Mononuclear cell (primary cell): ENCODE results near the gene LMX1B. TPM values are rescaled to one million over a fixed set of nuclear protein-coding genes. Genes with fewer than 3 reads are reported as not detected.
"Not testable (repeated sequence)": the region's sequence is repeated elsewhere in the genome, so short reads cannot be mapped to it uniquely, and the experiment has no call there.

ENCODE experiments used
- H3K27me3 ChIP-seq: 2 replicates; pipeline ENCODE4 v1.6.0; 2011; ENCODE audit warnings: low read length, control low read depth; ENCODE audit not compliant: insufficient read depth
- H3K4me1 ChIP-seq: 2 replicates; pipeline ENCODE4 v1.5.1; 2011; ENCODE audit warnings: mild to moderate bottlenecking, low read length, control low read depth; ENCODE audit not compliant: insufficient read depth
- H3K4me3 ChIP-seq: 2 replicates; pipeline ENCODE4 v1.5.1; 2011; ENCODE audit warnings: mild to moderate bottlenecking, low read length, moderate library complexity
- H3K9me3 ChIP-seq: 2 replicates; pipeline ENCODE4 v1.5.1; 2011; ENCODE audit warnings: low read depth, mild to moderate bottlenecking, control low read depth, low read length
- total RNA-seq: library from RNA; depleted of rRNA; stranded (reverse); fragments of >200 nt; gene quantifications from one replicate; pipeline ENCODE4 v1.2.3, GENCODE V29; 2012

LMX1B gene
- total RNA-seq, 1 donor = not detected

DNA sequence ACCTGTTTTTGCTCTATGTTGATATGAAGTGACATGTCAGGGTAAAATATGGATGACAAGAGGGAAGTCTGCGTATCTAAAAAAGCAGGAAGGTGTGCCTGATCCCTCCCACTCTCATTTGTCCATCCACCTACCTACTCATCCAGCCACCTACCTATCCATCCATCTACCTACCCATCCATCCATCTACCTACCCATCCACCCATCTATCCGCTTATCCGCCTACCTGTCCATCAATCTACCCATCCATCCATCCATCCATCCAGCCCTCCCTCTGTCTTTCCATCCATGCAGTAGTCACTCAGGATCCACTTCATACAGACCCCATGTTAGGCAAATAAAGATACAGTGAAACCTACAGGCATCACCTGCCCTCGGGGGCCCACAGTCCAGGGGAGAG, 32.4 kb downstream of the LMX1B start:
- no peaks in the 10 kb centered on the region for H3K4me1 ChIP-seq
- H3K27me3 ChIP-seq = peaks cover 41% of the 10 kb centered on the region
- H3K4me3 ChIP-seq = no peak overlapping the region
- no peaks in the 10 kb centered on the region for H3K9me3 ChIP-seq

DNA sequence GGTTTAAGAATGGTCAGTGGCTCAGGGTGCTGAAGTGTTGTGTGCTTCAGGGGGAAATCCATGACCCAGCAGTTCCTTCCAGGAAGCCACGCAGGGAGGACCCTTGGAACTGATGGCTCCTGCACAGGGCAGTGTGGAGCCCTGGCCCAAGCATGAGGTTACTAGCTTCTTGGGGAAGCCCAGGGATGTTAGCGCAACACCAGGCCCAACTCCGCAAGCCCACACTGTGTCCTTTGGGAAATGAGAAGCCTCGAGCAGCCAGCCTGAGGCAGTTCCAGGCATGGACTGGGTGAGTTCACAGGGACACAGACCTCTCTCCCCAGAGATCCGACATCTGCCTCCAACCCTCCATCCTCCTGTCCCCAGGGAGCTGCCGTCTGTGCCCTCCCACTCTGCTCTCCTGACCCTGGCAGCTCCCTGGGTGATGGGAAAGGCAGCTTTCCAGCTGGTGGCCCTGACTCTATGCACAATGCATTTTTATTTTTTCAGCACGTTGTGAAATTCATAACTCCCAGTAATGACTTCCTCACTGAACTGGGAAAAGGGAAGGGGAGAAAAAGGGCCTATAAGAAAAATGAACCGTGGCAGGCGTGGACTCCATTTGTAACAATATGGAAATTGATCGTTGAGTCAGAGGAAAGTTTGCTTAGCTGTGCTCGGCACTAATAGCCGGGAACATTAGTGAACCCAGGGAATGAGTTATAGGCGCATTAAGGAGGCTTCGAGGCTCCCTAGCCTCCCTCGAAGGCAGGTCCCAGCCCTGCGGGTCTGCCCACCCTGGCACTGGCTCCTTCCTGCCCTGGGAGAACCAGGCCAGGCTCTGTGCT, 34.1 kb downstream of the LMX1B start:
- H3K4me1 ChIP-seq = no peaks in the 10 kb centered on the region
- H3K4me3 ChIP-seq = no peak overlapping the region
- peaks cover 49% of the 10 kb centered on the region for H3K27me3 ChIP-seq
- H3K9me3 ChIP-seq = no peaks in the 10 kb centered on the region

DNA sequence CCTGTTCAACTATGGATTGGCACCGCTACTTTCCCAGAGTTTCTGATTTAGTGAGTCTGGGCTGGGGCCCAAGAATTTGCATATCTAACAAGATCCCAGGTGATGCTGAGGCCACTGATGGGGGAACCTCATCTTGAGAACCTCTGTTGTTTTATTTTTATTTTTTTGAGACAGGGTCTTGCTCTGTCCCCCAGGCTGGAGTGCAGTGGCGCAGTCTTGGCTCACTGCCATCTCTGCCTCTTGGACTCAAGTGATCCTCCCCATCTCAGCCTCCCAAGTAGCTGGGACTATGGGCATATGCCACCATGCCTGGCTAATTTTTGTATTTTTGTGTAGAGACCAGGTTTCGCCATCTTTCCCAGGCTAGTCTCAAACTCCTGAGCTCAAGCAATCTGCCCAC, 35.7 kb downstream of the LMX1B start:
- no peaks in the 10 kb centered on the region for H3K4me1 ChIP-seq
- H3K9me3 ChIP-seq = no peaks in the 10 kb centered on the region
- H3K27me3 ChIP-seq = peaks cover 36% of the 10 kb centered on the region
- H3K4me3 ChIP-seq = no peak overlapping the region

DNA sequence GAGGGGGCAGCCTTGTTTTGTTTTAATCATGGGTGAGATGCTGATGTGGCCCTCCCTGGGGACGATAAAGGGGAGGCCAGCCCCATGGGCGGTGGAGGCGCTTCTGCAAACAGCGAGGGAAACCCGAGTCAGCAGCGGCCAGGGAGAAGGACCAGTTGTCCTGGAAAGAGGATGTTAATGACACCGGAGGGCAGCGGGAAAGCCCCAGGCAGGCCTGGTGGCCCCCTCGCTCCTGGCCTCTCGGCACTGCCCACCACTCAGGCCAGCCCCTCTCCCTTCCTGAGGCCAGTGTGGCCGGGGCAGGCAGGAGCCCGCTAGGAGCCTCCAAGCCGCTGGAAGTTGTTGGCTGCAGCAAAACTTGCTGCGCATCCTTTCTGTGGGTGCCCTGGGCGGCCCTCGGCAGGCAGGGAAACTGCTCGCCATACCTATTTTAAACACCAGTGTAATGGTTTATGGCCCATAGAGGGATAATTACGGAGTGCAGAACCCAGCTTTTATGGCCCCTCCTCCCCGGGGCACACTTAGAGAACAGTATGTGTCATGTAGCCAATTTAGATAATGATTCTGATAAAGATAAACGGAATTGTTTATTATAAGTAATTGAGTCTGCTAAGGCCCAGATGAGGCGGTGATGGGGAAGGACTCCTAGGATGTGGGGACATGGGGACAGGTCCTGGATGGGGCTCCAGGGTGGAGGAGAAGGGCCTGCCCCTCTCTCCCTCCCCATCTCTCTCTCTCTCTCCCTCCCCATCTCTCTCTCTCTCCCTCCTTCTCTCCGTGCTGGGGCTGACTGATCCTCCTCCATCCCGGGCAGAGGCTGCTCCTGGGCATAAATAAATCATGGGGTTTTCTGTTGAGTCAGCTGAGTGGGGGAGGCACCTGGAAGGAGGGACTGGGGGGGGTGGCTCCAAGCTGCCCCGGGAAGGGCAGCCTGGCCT, 36.9 kb downstream of the LMX1B start:
- peaks cover 35% of the 10 kb centered on the region for H3K27me3 ChIP-seq
- no peaks in the 10 kb centered on the region for H3K9me3 ChIP-seq
- H3K4me1 ChIP-seq = no peaks in the 10 kb centered on the region
- no peak overlapping the region for H3K4me3 ChIP-seq

DNA sequence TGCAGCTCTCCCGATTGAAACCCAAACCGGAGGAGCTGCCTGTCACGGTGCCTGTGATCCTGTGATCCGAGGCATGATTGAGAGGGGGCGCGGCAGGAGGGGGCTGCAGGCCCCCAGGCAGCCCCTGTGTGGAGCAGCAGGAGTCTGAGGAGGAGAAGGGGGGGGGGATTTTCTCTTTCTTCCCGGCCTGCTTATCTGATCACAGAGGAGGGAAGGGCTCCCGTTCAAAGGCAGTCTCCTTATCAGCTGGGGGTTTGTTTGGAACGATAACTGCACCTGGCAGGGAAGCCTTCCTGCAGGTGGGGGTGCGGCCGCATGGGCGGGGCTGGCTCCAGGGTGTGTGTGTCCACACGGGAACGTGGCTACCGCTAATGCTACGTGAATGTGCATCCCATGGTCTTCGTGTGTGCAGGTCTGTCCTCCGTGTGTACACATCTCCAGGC, 38.4 kb downstream of the LMX1B start:
- Histone ChIP-seq H3K4me1 (no peaks in the 10 kb centered on the region), H3K4me3 (no peak overlapping the region), H3K9me3 (no peaks in the 10 kb centered on the region), H3K27me3 (peaks cover 31% of the 10 kb centered on the region)

DNA sequence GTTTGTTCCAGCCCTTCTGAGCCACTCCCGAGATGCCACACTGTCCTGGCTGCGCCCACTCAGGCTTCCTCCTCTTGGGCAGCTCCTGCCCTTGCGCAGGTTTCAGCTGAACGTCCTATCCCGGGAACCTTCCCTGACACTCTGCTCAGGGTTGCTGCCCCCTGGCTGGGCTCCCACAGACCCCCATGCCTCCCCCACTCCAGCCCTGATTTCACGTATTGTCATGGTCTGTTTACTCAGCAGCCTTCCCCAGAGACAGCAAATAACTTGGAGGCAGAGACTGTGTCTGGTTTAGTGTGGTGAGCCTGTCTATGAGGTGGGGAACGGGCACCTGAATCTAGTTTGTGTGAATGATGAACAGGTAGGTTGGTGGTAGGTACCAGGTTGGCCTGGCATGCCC, 40.4 kb downstream of the LMX1B start:
- H3K4me3 ChIP-seq = no peak overlapping the region

DNA sequence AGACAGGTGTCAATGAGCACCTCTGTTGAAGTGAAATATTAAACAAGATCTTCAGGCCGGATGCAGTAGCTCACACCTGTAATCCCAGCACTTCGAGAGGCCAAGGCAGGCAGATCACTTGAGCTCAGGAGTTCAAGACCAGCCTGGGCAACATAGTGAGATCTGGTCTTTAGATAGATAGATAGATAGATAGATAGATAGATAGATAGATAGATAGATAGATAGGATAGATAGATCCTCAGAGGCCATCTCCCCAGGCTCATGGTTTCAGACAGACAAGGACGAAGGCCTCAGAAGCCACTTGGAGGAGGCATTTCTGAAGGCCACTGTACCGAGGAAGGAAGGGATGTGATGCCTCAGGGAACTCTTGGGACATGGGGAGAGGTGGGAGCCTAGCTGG, 42.5 kb downstream of the LMX1B start:
- peaks cover 13% of the 10 kb centered on the region for H3K27me3 ChIP-seq
- H3K4me1 ChIP-seq, H3K4me3 ChIP-seq, H3K9me3 ChIP-seq: not testable (repeated sequence)

More for the DNA sequence above, 40.4 kb downstream of the LMX1B start:
- H3K4me1 ChIP-seq = no peaks in the 10 kb centered on the region
- H3K27me3 ChIP-seq = peaks cover 26% of the 10 kb centered on the region
- no peaks in the 10 kb centered on the region for H3K9me3 ChIP-seq

DNA sequence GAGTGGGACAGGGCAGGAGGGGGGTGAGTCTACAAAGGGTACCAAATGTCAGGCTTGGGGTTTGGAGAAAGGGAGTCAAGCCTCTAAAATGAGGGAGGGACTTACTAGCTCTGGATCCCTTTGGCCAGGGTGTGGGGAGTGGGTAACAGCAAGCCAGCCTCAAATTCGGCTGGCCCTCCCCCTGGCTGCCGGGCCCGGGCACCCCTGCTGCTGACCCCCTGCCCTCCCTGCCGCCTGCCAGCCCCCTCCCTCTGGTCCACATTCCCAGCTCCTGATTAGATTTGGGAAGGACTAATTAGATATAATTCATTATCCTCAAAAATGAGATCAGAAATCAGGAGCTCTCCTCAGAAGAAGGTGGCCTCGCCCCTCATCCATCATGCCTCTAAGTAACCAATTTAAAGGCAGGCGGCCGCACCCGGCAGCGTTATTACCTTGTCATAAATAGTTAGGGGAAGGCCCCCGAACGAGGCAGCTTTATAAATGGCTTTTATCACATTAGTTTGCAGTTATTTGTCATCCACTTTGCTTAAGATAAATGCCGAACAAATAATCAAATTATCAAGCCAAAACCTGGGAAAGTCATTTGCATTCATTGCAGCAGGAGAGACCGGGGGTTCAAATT, 44.6 kb downstream of the LMX1B start:
- Histone ChIP-seq H3K27me3 (no peaks in the 10 kb centered on the region), H3K4me1 (no peaks in the 10 kb centered on the region), H3K9me3 (no peaks in the 10 kb centered on the region), H3K4me3 (no peak overlapping the region)

DNA sequence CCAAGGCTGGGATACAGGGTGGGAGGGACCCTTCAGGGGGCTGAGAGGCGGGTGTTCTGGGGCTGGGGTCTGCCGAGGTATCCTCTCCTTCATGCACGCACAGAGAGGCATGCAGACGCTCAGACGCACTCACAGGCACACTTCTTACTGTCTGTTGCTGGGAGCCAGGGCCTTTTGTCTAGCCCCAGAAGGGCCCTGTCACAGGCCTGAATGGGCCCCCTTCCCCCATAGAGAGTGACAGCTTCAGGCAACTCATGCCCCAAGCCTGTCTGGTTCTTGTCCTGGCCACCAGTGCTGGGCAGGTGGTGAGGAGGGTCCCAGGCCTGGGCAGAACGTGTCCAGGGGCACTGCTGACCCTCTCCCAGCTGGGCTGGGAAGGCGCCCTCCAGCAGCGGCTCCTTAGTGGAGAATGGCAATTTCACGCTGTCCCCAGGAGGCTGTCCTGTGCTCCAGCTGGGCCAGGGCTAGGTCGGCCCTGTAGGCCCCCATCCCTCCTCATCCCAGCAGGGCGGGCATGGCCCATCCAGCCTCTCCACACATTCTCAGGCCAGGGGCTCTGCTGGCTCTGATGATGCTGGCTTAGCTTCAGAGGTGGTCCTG, 45.3 kb downstream of the LMX1B start:
- no peak overlapping the region for H3K4me3 ChIP-seq
- H3K4me1 ChIP-seq = no peaks in the 10 kb centered on the region
- no peaks in the 10 kb centered on the region for H3K9me3 ChIP-seq
- peaks cover 4% of the 10 kb centered on the region for H3K27me3 ChIP-seq

DNA sequence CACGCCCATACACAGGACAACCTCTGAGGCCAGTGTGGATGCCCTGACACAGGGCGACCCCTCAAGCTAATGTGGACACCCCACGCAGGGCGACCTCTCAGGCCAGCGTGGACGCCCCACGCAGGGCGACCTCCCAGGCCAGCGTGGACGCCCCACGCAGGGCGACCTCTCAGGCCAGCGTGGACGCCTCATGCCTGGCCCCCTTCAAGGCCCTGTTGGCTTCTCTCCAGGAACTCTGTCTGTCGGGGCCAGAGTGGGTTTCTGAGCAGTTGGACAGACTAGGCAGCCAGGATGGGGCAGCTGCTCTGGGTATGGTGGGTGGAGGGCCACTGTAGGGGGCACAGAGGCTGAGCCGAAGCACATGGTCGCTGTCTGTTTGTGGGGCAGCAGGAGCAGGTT, 47.4 kb downstream of the LMX1B start:
- Histone ChIP-seq H3K9me3 (no peaks in the 10 kb centered on the region), H3K27me3 (peaks cover 12% of the 10 kb centered on the region), H3K4me3 (no peak overlapping the region), H3K4me1 (no peaks in the 10 kb centered on the region)

DNA sequence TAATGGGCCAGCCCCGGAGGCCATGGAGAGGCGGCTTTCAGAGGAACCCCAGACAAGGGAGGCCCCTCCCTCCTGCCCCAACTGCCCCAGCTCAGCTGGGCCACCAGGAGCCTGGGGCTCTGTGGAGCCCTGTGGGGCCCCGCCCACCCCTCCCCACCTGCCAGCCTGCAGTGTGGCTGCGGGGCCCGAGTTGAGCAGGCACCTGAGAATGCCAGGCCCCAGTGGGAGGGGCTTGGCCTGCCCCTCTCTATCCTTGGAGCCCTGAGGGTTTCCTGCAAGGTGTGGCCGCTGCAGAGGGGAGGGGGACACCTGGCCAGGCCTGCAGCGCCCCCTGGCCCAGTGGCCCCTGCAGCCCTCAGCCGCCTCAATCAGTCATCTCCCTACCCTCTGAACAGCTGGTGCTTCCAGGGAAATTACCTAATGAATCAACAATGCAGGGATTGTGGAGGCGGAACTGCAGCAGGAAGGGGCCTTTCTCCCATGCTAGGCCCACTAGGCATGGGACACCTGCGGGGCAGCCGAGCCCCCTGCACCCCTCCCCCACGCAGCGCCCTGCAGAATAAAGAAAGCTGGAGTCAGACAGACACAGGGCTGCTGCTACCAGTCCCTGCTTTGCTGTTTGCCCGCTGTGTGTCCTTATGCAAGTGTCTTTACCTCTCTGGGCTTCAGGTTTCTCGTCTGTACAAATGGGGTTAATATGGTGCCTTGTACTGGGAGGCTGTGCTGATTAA, 48.0 kb downstream of the LMX1B start:
- no peak overlapping the region for H3K4me3 ChIP-seq
- no peaks in the 10 kb centered on the region for H3K4me1 ChIP-seq
- H3K9me3 ChIP-seq = no peaks in the 10 kb centered on the region
- H3K27me3 ChIP-seq = peaks cover 12% of the 10 kb centered on the region

DNA sequence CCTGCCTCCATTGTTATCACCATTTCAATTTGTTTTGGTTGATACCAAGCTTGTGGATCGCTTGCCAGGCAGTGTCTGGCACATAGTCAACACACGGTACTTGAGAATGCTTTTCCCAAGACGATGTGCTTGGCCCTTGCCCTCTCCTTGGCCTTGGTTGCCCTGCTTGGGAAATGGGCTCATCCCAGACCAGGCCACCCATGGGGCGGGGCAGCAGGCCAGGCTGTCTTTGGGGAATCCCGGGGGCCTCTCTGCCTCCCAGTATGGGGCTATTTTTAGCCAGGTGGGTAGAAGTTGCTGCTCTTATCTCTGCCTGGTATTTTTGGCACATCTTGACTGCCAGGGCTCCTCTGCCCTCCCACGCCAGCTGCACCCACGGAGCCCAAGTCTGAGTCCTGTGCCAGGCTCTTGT, 49.9 kb downstream of the LMX1B start:
- H3K27me3 ChIP-seq = peaks cover 18% of the 10 kb centered on the region
- H3K9me3 ChIP-seq = no peaks in the 10 kb centered on the region
- no peak overlapping the region for H3K4me3 ChIP-seq
- H3K4me1 ChIP-seq = no peaks in the 10 kb centered on the region

DNA sequence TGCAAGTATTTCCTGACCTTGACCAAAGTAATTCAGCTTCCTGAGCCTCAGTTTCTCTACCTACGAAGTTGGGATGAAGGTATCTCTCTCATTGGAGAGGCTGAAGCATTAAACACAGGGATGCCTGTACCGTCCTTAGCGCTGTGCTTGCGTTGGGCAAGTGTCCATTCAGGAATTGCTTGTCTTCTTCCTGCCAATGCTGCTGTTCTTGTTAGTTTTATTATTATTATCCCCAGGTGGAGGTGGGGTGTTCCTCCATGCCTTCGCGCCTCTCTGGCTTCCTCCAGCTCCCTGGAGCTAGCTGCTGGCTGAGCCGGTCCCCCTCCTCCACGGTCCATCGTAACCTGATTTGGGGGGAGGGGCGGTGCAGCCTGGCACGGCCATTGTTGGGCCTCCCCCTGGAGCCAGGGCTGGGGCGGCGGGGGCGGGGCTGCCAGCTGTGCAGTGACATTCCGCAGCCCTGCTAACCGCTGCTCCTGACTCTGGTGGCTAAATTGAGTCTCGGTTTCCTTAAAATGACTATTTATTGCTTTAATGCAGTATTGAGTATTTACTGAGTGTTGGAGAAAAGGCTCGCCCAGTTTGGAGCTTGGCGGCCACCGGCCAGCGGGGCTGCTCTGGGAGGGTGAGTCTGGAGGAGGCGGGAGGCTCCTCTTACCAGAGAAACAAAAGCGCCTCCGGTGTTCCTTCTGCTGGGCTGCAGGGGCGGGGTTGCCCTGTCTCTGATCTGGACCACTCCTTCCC, 51.3 kb downstream of the LMX1B start:
- Histone ChIP-seq H3K27me3 (peaks cover 23% of the 10 kb centered on the region), H3K9me3 (no peaks in the 10 kb centered on the region), H3K4me3 (no peak overlapping the region), H3K4me1 (no peaks in the 10 kb centered on the region)

DNA sequence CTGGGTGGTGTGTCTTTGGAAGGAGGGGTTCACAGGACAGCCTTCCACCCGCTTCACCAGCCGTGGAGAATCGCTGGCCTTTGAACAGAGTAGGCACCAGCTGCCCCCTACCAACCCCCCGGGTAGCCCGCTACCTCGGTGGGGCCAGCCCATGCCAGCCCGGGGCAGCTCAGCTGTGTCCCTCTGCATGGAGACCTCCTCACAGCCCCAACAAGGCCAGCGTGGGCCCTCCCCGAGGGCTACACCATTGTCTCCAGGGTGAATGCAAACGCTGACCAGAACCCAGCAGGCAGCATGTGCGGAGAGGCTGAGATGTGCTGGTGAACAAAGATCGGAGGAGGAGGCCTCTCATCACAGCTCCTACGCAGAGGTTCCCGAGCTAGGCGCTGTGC, 51.9 kb downstream of the LMX1B start:
- H3K9me3 ChIP-seq = no peaks in the 10 kb centered on the region
- H3K4me3 ChIP-seq = no peak overlapping the region
- H3K27me3 ChIP-seq = peaks cover 27% of the 10 kb centered on the region
- H3K4me1 ChIP-seq = no peaks in the 10 kb centered on the region
